Uterus (tissue), 2 donors: Measurements from ENCODE around the gene HIPK4.

ENCODE experiments used
- POLR2A ChIP-seq, 2 donors: fragments of 450-650 bp; IDR thresholded peaks; one replicate each; pipeline ENCODE4 v1.6.1; 2016; ENCODE audit warnings: antibody characterized with exemption in 2 of 2, mild to moderate bottlenecking in 1 of 2, moderate library complexity in 1 of 2
- TF ChIP-seq, protein P1 (sequence below), 4 experiments: fragments of 200-600 bp in 2 of 4; fragments of 450-650 bp in 2 of 4; sonication (generic) in 2 of 4; IDR thresholded peaks; one replicate each; pipeline ENCODE4 v1.5.1; 2016 to 2019; ENCODE audit warnings: antibody characterized with exemption in 4 of 4, mild to moderate bottlenecking in 2 of 4, moderate library complexity in 1 of 4

DNA sequence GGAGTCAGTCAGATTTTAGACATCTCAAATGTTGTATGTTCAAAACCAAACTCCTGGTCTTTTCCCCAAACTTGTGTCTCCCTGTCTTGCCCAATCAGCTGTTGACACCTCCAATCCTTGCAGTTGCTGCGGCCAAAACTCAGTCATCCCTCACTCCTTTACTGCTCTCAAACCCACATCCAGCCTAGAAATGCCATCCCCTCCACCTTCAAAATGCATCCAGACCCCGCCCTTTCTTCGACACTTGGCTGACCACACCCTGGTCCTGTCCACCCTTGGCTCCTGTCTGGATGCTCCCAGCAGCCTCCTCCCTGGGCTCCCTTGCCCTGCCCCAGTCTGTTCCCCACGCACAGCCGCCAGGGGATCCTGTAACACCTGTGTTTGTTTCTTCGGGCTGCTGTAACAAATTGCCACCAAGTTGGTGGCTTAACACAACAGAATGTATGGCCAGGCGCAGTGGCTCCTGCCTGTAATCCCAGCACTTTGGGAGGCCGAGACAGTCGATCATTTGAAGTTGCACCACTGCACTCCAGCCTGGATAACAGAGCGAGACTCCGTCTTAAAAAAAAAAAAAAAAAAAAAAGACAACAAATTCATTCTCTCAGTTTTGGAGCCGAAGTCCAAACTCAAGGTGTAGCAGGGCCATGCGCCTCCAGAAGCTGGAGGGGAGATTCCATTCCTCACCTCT, 29.8 kb downstream of the HIPK4 start:
- TF ChIP-seq POLR2A (IDR thresholded peaks at IDR 0.05), result no peak
- TF ChIP-seq, protein P1, sequence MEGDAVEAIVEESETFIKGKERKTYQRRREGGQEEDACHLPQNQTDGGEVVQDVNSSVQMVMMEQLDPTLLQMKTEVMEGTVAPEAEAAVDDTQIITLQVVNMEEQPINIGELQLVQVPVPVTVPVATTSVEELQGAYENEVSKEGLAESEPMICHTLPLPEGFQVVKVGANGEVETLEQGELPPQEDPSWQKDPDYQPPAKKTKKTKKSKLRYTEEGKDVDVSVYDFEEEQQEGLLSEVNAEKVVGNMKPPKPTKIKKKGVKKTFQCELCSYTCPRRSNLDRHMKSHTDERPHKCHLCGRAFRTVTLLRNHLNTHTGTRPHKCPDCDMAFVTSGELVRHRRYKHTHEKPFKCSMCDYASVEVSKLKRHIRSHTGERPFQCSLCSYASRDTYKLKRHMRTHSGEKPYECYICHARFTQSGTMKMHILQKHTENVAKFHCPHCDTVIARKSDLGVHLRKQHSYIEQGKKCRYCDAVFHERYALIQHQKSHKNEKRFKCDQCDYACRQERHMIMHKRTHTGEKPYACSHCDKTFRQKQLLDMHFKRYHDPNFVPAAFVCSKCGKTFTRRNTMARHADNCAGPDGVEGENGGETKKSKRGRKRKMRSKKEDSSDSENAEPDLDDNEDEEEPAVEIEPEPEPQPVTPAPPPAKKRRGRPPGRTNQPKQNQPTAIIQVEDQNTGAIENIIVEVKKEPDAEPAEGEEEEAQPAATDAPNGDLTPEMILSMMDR (IDR thresholded peaks at IDR 0.05), result no peak
